GM21515 (cell line): ENCODE data around the gene TAAR1.
"Not testable (repeated sequence)": the region's sequence is repeated elsewhere in the genome, so short reads cannot be mapped to it uniquely, and the experiment has no call there.

Experiments
- ATAC-seq: cut with Tn5 transposase; IDR thresholded peaks from one replicate; pipeline ENCODE4 v1.9.1; 2021; ENCODE audit not compliant: unreplicated experiment

The TAAR1 gene

DNA sequence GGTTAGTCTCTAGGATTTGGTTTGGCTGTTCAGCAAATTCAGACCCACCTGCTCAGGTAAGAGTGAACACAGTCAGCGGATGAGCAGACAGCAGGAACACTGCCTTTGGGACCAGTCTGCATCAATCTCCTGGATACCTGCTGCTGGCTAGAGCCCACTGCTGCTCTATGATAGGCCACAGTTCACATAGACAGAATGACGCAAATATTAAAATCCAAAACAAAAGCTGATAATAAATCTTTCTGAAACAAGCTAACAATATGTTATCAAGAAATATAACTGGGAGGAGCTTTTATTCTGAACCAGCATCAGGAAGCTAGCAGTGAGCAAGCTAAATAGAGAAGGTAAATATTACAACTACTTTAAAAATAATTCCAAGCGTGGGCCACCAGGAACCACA lies at the start of gene TAAR1:
Gene TAAR1 (minus strand): TSS at position 101 of the 400 bp plus-strand sequence. CDS start 13,179 bp downstream, outside the sequence.
- no peak for ATAC-seq

- ATAC-seq, result no peak
Observed at GRCh38 chr6:132708771-132709170, 49.8 kb upstream of the TAAR1 start.

DNA sequence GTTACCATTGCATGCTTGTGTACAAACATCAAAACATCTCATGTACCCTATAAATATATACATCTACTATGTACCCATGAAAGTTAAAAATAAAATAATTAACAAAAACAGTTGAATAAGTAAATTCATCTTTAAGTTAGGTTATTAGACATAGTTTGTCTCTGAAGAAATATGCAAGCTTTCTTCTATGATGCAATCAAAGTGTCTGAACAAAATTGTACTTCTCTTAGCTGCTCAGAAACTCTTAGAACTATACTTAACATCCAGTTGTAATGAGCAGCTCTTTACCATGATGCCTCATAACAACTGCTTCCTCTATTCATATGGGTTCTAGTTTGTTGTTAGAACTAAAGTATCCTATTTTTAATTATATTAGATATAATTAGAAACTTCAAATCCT lies 49.0 kb upstream of the TAAR1 start:
- no peak for ATAC-seq

- ATAC-seq, result not testable (repeated sequence)
Observed at GRCh38 chr6:132706756-132707155, 47.8 kb upstream of the TAAR1 start.

- no peak for ATAC-seq
Observed at GRCh38 chr6:132703936-132704335, 45.0 kb upstream of the TAAR1 start.

DNA sequence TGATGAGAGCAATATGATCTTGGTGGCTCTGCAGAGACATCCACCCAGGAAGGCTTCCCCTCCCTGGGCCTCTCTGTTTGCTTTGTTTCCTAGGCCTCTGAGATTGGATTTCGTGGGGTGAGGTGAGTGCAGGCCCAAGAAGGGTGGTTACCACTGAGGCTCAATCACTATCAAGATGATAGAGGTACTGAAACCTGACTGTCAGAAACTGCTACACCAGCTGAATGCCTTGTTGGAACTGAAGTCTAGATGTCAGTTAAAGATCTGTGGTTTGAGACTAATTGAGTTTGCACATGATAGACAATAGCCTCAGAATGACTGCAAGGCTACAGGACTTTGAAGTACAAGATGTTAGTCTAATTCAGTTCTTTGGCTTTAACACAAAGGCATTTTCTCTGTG lies 39.6 kb upstream of the TAAR1 start:
- peak; percentile 91 for ATAC-seq

DNA sequence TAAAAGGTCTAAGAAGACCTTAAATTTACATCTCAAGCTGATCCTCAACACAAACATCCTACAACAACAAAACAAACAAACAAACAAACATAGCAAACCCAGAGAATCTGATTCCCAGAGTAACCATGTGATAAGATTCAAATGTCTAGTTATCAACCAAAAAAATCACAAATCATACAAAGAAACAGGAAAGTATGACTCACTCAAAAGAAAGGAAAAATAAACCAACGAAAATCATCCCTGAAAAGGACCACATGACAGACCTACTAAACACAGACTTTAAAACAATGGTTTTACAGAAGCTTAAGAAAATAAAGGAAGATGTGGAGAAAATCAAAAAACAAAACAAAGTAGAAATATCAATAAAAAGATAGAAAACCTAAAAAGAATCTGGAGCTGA lies 36.8 kb upstream of the TAAR1 start:
- ATAC-seq, result no peak

DNA sequence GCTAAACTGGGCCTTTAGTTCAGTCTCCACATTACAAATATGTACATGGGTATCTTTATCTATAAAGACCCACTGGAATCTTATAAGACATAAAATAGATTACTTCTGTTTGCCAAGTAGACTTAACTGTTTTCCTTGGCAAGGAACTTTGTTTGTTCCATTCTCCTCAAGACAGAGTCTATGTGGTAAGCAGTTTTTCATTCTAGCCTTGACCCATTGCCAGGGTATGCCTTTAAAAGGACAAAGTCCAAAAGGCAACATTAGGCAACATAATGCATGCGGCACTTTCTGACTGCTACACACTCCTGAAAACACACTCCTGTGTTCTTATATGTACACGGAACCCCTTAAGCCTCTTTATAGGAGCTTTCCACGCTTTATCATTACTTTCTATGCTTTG lies 34.5 kb upstream of the TAAR1 start:
- no peak for ATAC-seq

DNA sequence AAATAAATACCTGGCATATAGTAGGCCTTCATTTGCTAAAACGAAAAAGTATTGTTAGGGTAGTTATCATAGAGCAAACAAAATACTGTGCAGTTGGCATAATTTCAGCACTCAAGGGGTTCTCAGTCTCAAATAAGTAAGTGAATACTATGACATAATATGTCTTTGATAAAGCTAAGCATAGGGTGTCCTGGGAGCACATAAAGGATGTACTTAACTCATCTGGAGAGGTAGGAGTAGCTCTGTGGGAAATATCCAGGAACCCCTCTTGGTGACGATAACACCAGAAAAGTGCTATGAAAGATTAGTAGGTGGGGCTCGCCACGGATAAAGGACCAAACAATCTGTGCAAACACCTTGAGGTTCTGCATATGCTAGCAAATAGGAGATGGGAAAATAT lies 31.7 kb upstream of the TAAR1 start:
- no peak for ATAC-seq

GRCh38 chr6:132687306-132687705 lies 28.3 kb upstream of the TAAR1 start:
- no peak for ATAC-seq

GRCh38 chr6:132686531-132686930 lies 27.5 kb upstream of the TAAR1 start:
- no peak for ATAC-seq

- ATAC-seq, result no peak
Observed at GRCh38 chr6:132685009-132685408, 26.0 kb upstream of the TAAR1 start.

- ATAC-seq, result no peak
Observed at GRCh38 chr6:132684272-132684671, 25.3 kb upstream of the TAAR1 start.

DNA sequence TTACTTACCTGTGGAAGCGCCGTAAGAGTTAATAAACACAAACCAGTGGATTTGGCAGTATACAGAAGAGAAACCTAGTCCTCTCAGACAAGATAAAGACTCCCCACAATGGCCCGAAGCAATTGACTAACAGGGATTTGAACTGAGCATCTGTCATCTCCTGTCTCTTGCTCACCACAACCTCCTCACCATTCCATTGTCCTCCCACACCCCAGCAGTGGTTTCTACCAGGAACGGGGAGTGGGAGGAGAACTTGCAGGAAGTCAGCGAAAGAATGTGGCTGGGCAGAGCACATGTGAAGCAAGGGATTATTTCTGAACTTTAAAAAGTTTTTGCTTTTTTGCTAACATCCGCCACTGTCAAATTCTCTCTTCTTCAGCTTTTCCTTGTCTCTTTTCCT lies 24.6 kb upstream of the TAAR1 start:
- no peak for ATAC-seq

DNA sequence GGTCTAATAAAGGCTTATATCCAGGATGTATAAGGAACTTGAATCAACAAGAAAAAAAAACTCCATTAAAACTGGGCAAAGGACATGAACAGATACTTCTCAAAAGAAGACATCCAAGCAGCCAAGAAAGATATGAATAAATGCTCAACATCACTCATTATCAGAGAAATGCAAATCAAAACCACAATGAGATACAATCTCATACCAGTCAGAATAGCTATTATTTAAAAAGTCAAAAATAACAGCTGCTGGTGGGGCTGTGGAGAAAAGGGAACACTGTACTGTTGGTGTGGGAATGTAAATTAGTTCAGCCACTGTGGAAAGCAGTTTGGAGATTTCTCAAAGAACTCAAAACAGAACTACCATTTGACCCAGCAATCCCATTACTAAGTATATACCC lies 20.1 kb upstream of the TAAR1 start:
- not testable (repeated sequence) for ATAC-seq

DNA sequence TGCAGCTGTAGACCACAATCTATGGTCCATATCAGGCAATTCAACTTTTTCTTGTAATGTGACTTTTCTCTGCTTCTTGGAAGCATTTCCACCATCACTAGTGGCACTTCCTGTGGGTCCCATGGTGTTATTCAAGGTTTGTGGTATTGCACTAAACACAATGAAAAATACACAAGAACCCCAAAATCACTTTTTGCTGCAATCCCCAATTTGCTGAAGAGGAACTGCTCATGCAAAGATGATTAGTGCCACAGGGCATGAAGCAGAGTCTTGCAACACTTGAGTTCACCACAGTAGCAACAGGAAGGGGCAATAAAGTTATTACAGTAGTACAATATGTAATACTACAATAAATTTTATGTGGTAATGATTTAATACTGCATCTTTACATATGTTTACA lies 16.8 kb upstream of the TAAR1 start:
- no peak for ATAC-seq

DNA sequence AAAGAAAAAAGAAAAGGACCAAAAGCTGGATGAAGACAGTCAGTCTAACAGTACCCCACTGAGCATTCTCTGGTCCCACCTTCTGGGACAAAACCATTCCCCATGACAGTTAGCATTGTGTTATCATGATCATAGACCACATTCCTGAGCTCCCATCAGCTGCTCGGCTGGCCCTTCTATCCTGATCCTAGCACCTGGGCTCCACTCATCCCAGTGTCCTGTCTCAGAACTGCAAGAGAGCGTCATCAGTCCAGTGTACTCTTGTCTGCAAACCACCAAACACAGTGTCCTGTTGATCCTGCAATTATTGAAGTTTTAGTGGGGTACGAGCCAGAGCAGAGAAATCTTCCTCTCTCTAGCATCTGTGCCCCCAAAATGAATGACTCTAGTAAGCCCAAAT lies 16.0 kb upstream of the TAAR1 start:
- ATAC-seq, result no peak

- no peak for ATAC-seq
Observed at GRCh38 chr6:132673376-132674094, 14.6 kb upstream of the TAAR1 start.

- ATAC-seq, result no peak
Observed at GRCh38 chr6:132671295-132671694, 12.3 kb upstream of the TAAR1 start.

- ATAC-seq, result peak; percentile 72
Observed at GRCh38 chr6:132669690-132670291, 10.8 kb upstream of the TAAR1 start.

DNA sequence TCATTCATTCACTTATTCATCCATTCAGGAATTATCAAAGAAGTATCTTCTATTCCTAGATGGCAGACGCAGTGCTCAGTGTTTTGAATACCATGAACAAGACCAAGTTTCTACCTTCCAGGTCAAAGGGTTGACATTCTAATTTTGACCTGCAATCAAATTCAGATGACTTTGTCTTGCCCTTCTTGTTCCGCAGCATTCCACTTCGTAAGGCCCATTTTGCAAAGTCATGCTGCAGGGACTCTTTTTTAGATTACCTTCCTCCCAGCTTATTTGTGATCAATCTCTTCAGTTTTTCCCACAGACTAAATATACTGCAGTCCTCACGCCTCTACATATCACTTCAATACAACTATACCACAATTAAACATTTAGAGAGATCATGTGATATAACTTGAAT lies 7.1 kb upstream of the TAAR1 start:
- ATAC-seq, result no peak

- no peak for ATAC-seq
Observed at GRCh38 chr6:132664309-132665034, 5.5 kb upstream of the TAAR1 start.
